Aortic smooth muscle cell (primary cell): ENCODE results near the gene PRAMEF18. TPM values are rescaled to one million over a fixed set of nuclear protein-coding genes. Genes with fewer than 3 reads are reported as not detected.

Experiments
- total RNA-seq: library from RNA; depleted of rRNA; stranded (reverse); fragments of >200 nt; gene quantifications from 2 replicates; pipeline ENCODE4 v1.2.3, GENCODE V29; 2014

Gene PRAMEF18
- total RNA-seq = not detected in 2 replicates

DNA sequence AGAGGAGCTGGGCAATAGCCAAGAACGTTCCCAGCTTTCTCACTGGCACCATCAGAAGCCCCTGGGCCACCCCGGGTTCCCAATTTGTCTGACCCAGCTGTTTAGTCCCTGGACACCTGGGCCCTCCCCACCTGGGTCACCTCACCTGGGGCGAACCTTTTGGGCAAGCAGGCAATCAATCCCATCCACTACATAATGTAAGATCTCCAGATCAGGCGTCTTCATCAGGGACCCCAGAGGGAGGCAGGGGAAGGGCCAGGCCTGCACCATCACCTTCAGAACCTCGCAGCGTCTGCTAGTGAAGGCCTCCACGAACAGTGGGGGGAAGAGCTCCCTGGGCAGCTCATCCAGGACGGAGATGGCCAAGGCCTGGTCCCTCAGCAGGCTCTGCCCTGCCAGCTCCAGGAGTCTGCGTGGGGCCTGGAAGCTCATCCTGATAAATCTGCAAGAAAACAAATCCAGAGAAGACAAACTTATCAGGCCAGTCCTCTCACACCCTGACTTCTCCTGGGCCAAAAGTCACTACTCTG lies at the start of gene PRAMEF18:
Gene PRAMEF18, minus strand, starts transcription at position 480 of the 530 bp plus-strand sequence. Its CDS starts 48 bp downstream, at position 432.

DNA sequence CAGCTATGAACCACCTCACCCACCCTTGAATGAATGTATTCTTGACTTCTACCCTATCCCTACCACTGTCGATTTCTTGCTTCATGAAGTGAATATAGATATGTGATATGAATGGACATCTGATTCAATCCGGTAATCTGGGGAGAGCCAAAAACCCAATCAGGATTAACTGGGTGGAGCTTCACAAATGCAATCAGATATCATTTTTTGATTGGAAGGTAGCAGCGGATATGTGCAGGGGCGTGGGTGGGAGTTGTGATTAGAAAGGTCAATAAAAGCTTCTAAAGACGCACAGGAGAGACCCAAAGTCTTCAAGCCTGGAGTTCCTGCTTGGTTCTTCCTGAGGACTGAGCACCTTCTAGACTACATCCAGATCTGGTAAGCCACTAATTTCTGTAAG lies 27.9 kb upstream of the PRAMEF18 start, which contains the start of gene PRAMEF5:
Gene PRAMEF5, plus strand, starts transcription at position 301 of the 400 bp plus-strand sequence. CDS start 5,071 bp downstream, outside the sequence.

GRCh38 chr1:13201309-13201708 lies 24.6 kb downstream of the PRAMEF18 start, which contains the start of gene PRAMEF13:
Gene PRAMEF13 (minus strand): TSS chr1:13201409. CDS start chr1:13199589, 1,820 bp downstream.

Other genes with a start within 250 kb of the PRAMEF18 start
- not detected in 2 replicates for gene PRAMEF27, start 169.6 kb downstream of the PRAMEF18 start, total RNA-seq
- not detected in 2 replicates for gene HNRNPCL3, start 165.4 kb downstream of the PRAMEF18 start, total RNA-seq
- gene PRAMEF25, start 155.4 kb downstream of the PRAMEF18 start, total RNA-seq = not detected in 2 replicates
- not detected in 2 replicates for gene HNRNPCL2, start 109.3 kb downstream of the PRAMEF18 start, total RNA-seq
- not detected in 2 replicates for gene PRAMEF26, start 70.1 kb downstream of the PRAMEF18 start, total RNA-seq
- not detected in 2 replicates for gene HNRNPCL4, start 60.5 kb downstream of the PRAMEF18 start, total RNA-seq
- gene PRAMEF9, start 54.3 kb downstream of the PRAMEF18 start, total RNA-seq = not detected in 2 replicates
- gene PRAMEF13, start 24.7 kb downstream of the PRAMEF18 start, total RNA-seq = not detected in 2 replicates
- not detected in 2 replicates for gene PRAMEF5, start 28.0 kb upstream of the PRAMEF18 start, total RNA-seq
- gene PRAMEF8, start 59.0 kb upstream of the PRAMEF18 start, total RNA-seq = not detected in 2 replicates
- gene PRAMEF33, start 77.4 kb upstream of the PRAMEF18 start, total RNA-seq = not detected in 2 replicates
- not detected in 2 replicates for gene PRAMEF15, start 89.4 kb upstream of the PRAMEF18 start, total RNA-seq
- not detected in 2 replicates for gene PRAMEF14, start 121.0 kb upstream of the PRAMEF18 start, total RNA-seq
- not detected in 2 replicates for gene PRAMEF19, start 145.8 kb upstream of the PRAMEF18 start, total RNA-seq
- not detected in 2 replicates for gene PRAMEF17, start 163.5 kb upstream of the PRAMEF18 start, total RNA-seq
- gene PRAMEF20, start 184.3 kb upstream of the PRAMEF18 start, total RNA-seq = not detected in 2 replicates